Astrocyte (in vitro differentiated cells and primary cell): ENCODE results near the gene EOLA1. TPM values are rescaled to one million over a fixed set of nuclear protein-coding genes. Genes with fewer than 3 reads are reported as not detected.
"Not testable (repeated sequence)": the region's sequence is repeated elsewhere in the genome, so short reads cannot be mapped to it uniquely, and the experiment has no call there.

Experiments used
- DNase-seq: peaks from one replicate; pipeline ENCODE4 v3.0.0-alpha.2; 2010; ENCODE audit warnings: low read depth
- FAIRE-seq: peaks from 2 replicates; lab custom pipeline; 2011; peaks lifted over from hg19 to GRCh38; lab: Jason Lieb, UNC
- H2AFZ ChIP-seq: 2 replicates; pipeline ENCODE4 v1.6.0; 2012; ENCODE audit warnings: low read depth, low read length, inconsistent platforms
- H3K27ac ChIP-seq: 2 replicates; pipeline ENCODE4 v1.5.1; 2011; ENCODE audit warnings: low read depth, low read length, inconsistent platforms
- H3K27me3 ChIP-seq: 2 replicates; pipeline ENCODE4 v1.6.0; 2011; ENCODE audit warnings: low read length, inconsistent platforms; ENCODE audit not compliant: insufficient read depth
- H3K36me3 ChIP-seq: 2 replicates; pipeline ENCODE4 v1.5.1; 2011; ENCODE audit warnings: low read length, inconsistent platforms; ENCODE audit not compliant: insufficient read depth
- H3K4me1 ChIP-seq: 2 replicates; pipeline ENCODE4 v1.5.1; 2011; ENCODE audit warnings: low read length, inconsistent platforms; ENCODE audit not compliant: insufficient read depth
- H3K4me2 ChIP-seq: 2 replicates; pipeline ENCODE4 v1.6.0; 2012; ENCODE audit warnings: low read length, inconsistent platforms
- H3K4me3 ChIP-seq: 2 replicates; pipeline ENCODE4 v1.5.1; 2011; ENCODE audit warnings: low read depth, mild to moderate bottlenecking, low read length, inconsistent platforms; ENCODE audit not compliant: insufficient read depth
- H3K79me2 ChIP-seq: 2 replicates; pipeline ENCODE4 v1.6.0; 2012; ENCODE audit warnings: mild to moderate bottlenecking, low read length, inconsistent platforms; ENCODE audit not compliant: insufficient read depth
- H3K9ac ChIP-seq: 2 replicates; pipeline ENCODE4 v1.6.0; 2012; ENCODE audit warnings: mild to moderate bottlenecking, low read length, inconsistent platforms
- H3K9me3 ChIP-seq: 2 replicates; pipeline ENCODE4 v1.5.1; 2012; ENCODE audit warnings: low read depth, mild to moderate bottlenecking, low read length, inconsistent platforms; ENCODE audit not compliant: insufficient read depth
- H4K20me1 ChIP-seq: 2 replicates; pipeline ENCODE4 v1.6.0; 2012; ENCODE audit warnings: low read length, inconsistent platforms; ENCODE audit not compliant: insufficient read depth
- H3K27ac Mint-ChIP-seq: one replicate; pipeline ENCODE4 v1.8.0; 2021; ENCODE audit warnings: mild to moderate bottlenecking, mixed read lengths; ENCODE audit not compliant: unreplicated experiment
- H3K27me3 Mint-ChIP-seq: one replicate; pipeline ENCODE4 v1.8.0; 2021; ENCODE audit warnings: low read depth, mixed read lengths; ENCODE audit not compliant: unreplicated experiment
- H3K36me3 Mint-ChIP-seq: one replicate; pipeline ENCODE4 v1.8.0; 2021; ENCODE audit warnings: low read depth, mixed read lengths; ENCODE audit not compliant: unreplicated experiment
- H3K4me1 Mint-ChIP-seq: one replicate; pipeline ENCODE4 v1.8.0; 2021; ENCODE audit warnings: low read depth, mixed read lengths; ENCODE audit not compliant: unreplicated experiment
- H3K4me3 Mint-ChIP-seq: one replicate; pipeline ENCODE4 v1.8.0; 2021; ENCODE audit warnings: mild to moderate bottlenecking, moderate library complexity, mixed read lengths; ENCODE audit not compliant: unreplicated experiment
- H3K9me3 Mint-ChIP-seq: one replicate; pipeline ENCODE4 v1.8.0; 2021; ENCODE audit warnings: mild to moderate bottlenecking, mixed read lengths; ENCODE audit not compliant: unreplicated experiment
- EZH2 ChIP-seq: IDR thresholded peaks from 2 replicates; pipeline ENCODE4 v1.6.1; 2012; ENCODE audit warnings: mild to moderate bottlenecking, low read length, inconsistent platforms; ENCODE audit not compliant: insufficient read depth
- total RNA-seq: library from RNA; stranded (reverse); gene quantifications from 2 replicates; pipeline ENCODE4 v1.2.1, GENCODE V29; 2021
- TF ChIP-seq, protein P1 (sequence below): IDR thresholded peaks from 2 replicates; pipeline ENCODE4 v1.5.1; 2011; ENCODE audit warnings: low read depth, mild to moderate bottlenecking, inconsistent platforms, low read length, moderate library complexity; ENCODE audit not compliant: insufficient read depth

Gene EOLA1
- total RNA-seq, 1 donor from 2014 or later, result 13.6 TPM

GRCh38 chrX:149498767-149499166, 42.0 kb upstream of the EOLA1 start:
- TF ChIP-seq, protein P1, sequence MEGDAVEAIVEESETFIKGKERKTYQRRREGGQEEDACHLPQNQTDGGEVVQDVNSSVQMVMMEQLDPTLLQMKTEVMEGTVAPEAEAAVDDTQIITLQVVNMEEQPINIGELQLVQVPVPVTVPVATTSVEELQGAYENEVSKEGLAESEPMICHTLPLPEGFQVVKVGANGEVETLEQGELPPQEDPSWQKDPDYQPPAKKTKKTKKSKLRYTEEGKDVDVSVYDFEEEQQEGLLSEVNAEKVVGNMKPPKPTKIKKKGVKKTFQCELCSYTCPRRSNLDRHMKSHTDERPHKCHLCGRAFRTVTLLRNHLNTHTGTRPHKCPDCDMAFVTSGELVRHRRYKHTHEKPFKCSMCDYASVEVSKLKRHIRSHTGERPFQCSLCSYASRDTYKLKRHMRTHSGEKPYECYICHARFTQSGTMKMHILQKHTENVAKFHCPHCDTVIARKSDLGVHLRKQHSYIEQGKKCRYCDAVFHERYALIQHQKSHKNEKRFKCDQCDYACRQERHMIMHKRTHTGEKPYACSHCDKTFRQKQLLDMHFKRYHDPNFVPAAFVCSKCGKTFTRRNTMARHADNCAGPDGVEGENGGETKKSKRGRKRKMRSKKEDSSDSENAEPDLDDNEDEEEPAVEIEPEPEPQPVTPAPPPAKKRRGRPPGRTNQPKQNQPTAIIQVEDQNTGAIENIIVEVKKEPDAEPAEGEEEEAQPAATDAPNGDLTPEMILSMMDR, result no peak
- TF ChIP-seq EZH2, result no peak
- no peak overlapping the region for H3K4me2 ChIP-seq
- Mint-ChIP-seq H3K27me3 (no peaks in the 10 kb centered on the region), H3K9me3 (no peaks in the 10 kb centered on the region), H3K27ac (no peak overlapping the region), H3K4me1 (peaks cover 28% of the 10 kb centered on the region), H3K36me3 (peaks cover 2% of the 10 kb centered on the region), H3K4me3 (no peak overlapping the region)
- no peak overlapping the region for H2AFZ ChIP-seq
- peaks cover 21% of the 10 kb centered on the region for H3K36me3 ChIP-seq
- DNase-seq (no peak), FAIRE-seq (no peak)
- no peaks in the 10 kb centered on the region for H3K27me3 ChIP-seq
- H3K4me3 ChIP-seq, result no peak overlapping the region
- H3K79me2 ChIP-seq, result peaks cover 18% of the 10 kb centered on the region
- H4K20me1 ChIP-seq, result peaks cover 20% of the 10 kb centered on the region
- no peak overlapping the region for H3K27ac ChIP-seq
- H3K4me1 ChIP-seq, result peaks cover 41% of the 10 kb centered on the region
- no peak overlapping the region for H3K9ac ChIP-seq
- no peaks in the 10 kb centered on the region for H3K9me3 ChIP-seq

DNA sequence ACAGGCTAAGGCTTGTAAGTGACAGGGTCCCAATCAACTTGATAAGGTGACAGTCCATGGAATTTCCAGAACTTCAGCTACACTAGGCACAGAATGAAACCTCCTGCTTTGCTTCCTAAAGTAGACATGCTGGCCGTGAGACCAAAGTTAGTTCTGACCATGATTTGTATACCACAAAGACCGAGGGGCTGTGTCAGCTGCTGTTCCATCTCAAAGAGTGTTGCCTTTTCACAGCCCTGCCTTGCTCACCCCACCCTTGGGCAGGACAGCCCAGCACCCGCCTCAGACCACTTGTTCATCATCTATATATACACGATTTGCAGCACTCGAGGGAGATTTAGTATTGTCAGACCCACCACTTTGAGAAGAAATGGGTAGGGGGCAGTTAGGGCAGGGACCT, 41.0 kb upstream of the EOLA1 start:
- no peaks in the 10 kb centered on the region for H3K27me3 ChIP-seq
- no peaks in the 10 kb centered on the region for H3K27me3 Mint-ChIP-seq
- H3K4me1 ChIP-seq, result peaks cover 40% of the 10 kb centered on the region
- no peak overlapping the region for H3K4me2 ChIP-seq
- no peak overlapping the region for H3K27ac ChIP-seq
- FAIRE-seq (no peak), DNase-seq (no peak)
- no peaks in the 10 kb centered on the region for H3K9me3 Mint-ChIP-seq
- TF ChIP-seq, protein P1, result no peak
- no peak overlapping the region for H2AFZ ChIP-seq
- no peaks in the 10 kb centered on the region for H3K9me3 ChIP-seq
- H3K36me3 Mint-ChIP-seq, result peaks cover 2% of the 10 kb centered on the region
- H3K9ac ChIP-seq, result no peak overlapping the region
- no peak overlapping the region for H3K27ac Mint-ChIP-seq
- H3K4me1 Mint-ChIP-seq, result peaks cover 28% of the 10 kb centered on the region
- H3K4me3 ChIP-seq, result no peak overlapping the region
- peaks cover 20% of the 10 kb centered on the region for H4K20me1 ChIP-seq
- H3K36me3 ChIP-seq, result peaks cover 19% of the 10 kb centered on the region
- H3K79me2 ChIP-seq, result peaks cover 27% of the 10 kb centered on the region
- no peak overlapping the region for H3K4me3 Mint-ChIP-seq

DNA sequence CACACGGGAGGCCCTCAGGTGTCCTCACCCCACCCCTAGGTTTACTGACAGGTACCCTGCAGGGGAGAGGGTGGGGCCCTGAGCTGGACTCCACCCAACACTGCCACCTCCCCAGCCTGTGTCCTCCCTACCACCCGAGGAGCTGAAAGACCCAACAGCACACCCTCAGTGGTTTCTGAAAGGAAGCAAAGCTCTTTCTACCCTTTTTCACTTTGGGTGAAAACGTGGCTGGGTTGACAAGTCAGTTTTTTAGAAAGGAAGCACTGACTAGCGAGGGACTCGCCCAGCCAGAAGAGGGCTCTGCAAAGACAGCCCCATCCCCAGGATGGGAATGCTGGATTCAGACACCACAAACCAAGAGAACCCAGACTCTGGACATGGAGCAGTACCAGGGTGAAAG, 37.9 kb upstream of the EOLA1 start:
- H3K9me3 Mint-ChIP-seq, H3K27me3 Mint-ChIP-seq, H3K36me3 Mint-ChIP-seq, DNase-seq, H2AFZ ChIP-seq, H3K4me1 Mint-ChIP-seq, H3K27me3 ChIP-seq, H3K4me3 Mint-ChIP-seq, H3K36me3 ChIP-seq, H3K27ac Mint-ChIP-seq, H3K4me1 ChIP-seq, H3K9me3 ChIP-seq: not testable (repeated sequence)
- Histone ChIP-seq H3K79me2 (peaks cover 29% of the 10 kb centered on the region), H4K20me1 (peaks cover 19% of the 10 kb centered on the region), H3K4me2 (peak overlapping the region; percentile 59), H3K4me3 (peak overlapping the region; percentile 10), H3K27ac (peak overlapping the region; percentile 80), H3K9ac (peak overlapping the region; percentile 31)
- FAIRE-seq, result peak; percentile 60

- H3K36me3 Mint-ChIP-seq, H2AFZ ChIP-seq, H3K4me3 Mint-ChIP-seq, H3K27ac Mint-ChIP-seq, H3K27me3 ChIP-seq, H3K9me3 ChIP-seq, H3K27me3 Mint-ChIP-seq, H3K36me3 ChIP-seq, H3K4me1 ChIP-seq, H3K4me1 Mint-ChIP-seq, H3K9me3 Mint-ChIP-seq: not testable (repeated sequence)
- Histone ChIP-seq H3K27ac (peak overlapping the region; percentile 80), H3K79me2 (peaks cover 29% of the 10 kb centered on the region), H3K4me3 (peak overlapping the region; percentile 61), H3K4me2 (peak overlapping the region; percentile 100), H3K9ac (peak overlapping the region; percentile 97), H4K20me1 (peaks cover 18% of the 10 kb centered on the region)
- peak; percentile 62 for DNase-seq
- peak; percentile 100 for FAIRE-seq
Measured at GRCh38 chrX:149503446-149503845, 37.4 kb upstream of the EOLA1 start.
